Ramos (cell line): ENCODE measurements around the gene SLC16A10.

Experiments used
- in situ Hi-C: fragments of 300-500 bp; cut with MboI; formaldehyde crosslinking; loops from one replicate; pipeline ENCODE4 v1.14.3; 2022; ENCODE audit warnings: low sequenced_read_pairs; ENCODE audit not compliant: unreplicated experiment

The SLC16A10 gene

GRCh38 chr6:111087106-111087835, at the start of gene SLC16A10:
TSS of gene SLC16A10 (plus strand) at chr6:111087503. CDS start at chr6:111087753, 250 bp downstream.
- in situ Hi-C loops = no loop called here

- in situ Hi-C loops = no loop called here
These were observed 48.6 kb upstream of the SLC16A10 start for GRCh38 chr6:111038534-111039252.

GRCh38 chr6:111041917-111042316, 45.4 kb upstream of the SLC16A10 start:
- in situ Hi-C loops = no loop called here

DNA sequence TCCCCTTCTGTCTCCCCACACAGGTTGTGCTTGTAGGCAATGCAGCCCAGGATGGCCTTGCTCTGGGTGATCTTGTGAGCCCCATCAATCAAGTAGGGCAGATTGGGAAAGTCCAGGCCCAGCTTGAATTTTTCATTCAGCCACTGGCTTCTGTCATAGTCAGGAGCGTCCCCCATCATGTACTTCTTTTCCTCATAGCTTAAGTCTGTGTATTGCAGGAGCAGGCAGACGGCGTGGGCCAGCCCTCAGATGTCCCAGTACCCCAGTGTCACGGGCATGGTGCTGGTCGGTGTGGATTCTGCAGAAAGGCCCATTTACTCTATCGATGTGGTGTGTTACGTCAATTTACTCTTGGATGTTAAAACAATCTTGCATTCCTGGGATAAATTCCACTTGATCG, 40.1 kb upstream of the SLC16A10 start:
- in situ Hi-C loops = no loop called here

- in situ Hi-C loops = loop anchor here (25.0 kb wide), 1 partner anchor 587 kb away; no protein-coding TSS in a partner anchor
These were observed 36.9 kb upstream of the SLC16A10 start for GRCh38 chr6:111050261-111051023.

DNA sequence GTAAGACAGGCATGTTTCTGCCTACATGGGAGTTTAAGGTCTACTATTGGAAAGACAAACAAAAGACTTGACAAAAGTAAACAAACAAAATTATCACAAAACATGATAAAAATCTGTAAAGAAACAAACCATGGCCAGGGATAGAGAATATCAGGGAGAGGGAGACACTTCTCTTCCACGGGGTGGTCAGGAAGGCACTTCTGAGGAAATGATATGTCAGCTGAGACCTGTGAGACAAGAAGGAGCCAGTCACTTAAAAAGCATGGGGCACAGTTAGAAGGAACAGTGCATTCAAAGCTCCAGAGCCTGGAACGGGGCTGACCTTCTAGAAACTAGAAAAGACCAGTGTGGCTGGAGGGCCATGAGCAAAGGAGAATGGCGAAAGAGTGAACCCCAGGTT, 35.1 kb upstream of the SLC16A10 start:
- in situ Hi-C loops = loop anchor here (25.0 kb wide), 1 partner anchor 585 kb away; no protein-coding TSS in a partner anchor

GRCh38 chr6:111057074-111057752, 30.1 kb upstream of the SLC16A10 start:
- in situ Hi-C loops = loop anchor here (25.0 kb wide), 1 partner anchor 580 kb away; no protein-coding TSS in a partner anchor

- in situ Hi-C loops = loop anchor here (10.0 to 25.0 kb wide), 2 partner anchors 153 to 576 kb away; no protein-coding TSS in a partner anchor
These were observed 25.8 kb upstream of the SLC16A10 start for GRCh38 chr6:111061508-111061907.

DNA sequence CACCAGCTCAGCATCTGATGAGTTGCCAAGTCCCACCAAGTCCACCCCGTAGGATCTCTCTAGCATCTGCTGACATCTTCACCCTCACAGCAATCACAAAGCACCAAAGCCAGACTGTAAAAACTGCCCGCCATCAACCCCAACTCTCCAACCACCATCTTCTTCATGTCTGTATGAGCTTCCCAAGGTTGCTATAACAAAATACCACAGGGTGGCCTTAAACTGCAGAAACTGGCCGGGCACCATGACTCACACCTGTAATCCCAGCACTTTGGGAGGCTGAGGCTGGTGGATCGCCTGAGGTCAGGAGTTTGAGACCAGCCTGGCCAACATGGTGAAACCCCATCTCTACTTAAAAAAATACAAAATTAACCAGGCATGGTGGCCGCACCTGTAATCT, 25.3 kb upstream of the SLC16A10 start:
- in situ Hi-C loops = loop anchor here (10.0 to 25.0 kb wide), 2 partner anchors 153 to 575 kb away; no protein-coding TSS in a partner anchor

GRCh38 chr6:111062860-111063259, 24.4 kb upstream of the SLC16A10 start:
- in situ Hi-C loops = loop anchor here (10.0 to 25.0 kb wide), 2 partner anchors 152 to 574 kb away; no protein-coding TSS in a partner anchor

GRCh38 chr6:111068109-111068865, 19.0 kb upstream of the SLC16A10 start:
- in situ Hi-C loops = loop anchor here (10.0 to 25.0 kb wide), 2 partner anchors 147 to 569 kb away; no protein-coding TSS in a partner anchor

GRCh38 chr6:111068866-111069234, 18.5 kb upstream of the SLC16A10 start:
- in situ Hi-C loops = loop anchor here (10.0 to 25.0 kb wide), 2 partner anchors 146 to 568 kb away; no protein-coding TSS in a partner anchor

DNA sequence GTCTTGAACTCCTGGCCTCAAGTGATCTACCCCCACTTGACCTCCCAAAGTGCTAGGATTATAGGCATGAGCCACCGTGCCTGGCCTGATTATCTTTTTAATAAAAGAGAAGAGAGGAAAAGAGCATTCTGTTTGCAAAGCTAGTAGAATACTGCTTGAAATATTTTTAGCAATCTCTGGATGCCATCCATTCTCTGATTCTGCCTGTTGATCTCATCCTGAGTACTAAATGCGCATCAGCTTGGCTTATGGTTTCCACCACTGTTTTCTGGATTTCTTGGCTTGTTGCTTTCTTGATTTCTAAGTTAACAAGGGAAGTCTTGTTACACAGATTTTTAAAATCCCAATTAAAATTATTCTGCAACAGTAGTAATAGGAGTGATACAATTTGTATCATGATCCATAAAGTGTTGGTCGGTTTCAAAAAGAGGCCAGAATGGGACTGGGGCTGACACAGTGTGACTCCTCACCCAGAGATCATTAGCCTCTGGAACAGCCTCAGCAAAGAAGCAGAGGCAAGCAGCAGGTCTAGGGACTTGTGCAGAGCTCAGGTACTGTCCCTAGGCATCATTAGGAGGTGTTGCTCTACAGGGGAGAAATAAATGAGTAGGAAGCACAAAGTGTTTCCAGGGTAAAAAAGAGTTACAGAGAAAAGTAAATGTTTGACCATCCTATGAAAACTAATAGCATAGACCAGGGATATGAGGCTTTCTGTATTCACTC, 17.8 kb upstream of the SLC16A10 start:
- in situ Hi-C loops = loop anchor here (10.0 to 25.0 kb wide), 2 partner anchors 145 to 568 kb away; no protein-coding TSS in a partner anchor

GRCh38 chr6:111070105-111071005, 16.9 kb upstream of the SLC16A10 start:
- in situ Hi-C loops = loop anchor here (25.0 kb wide), 1 partner anchor 567 kb away; no protein-coding TSS in a partner anchor

- in situ Hi-C loops = loop anchor here (25.0 kb wide), 1 partner anchor 564 kb away; no protein-coding TSS in a partner anchor
These were observed 14.4 kb upstream of the SLC16A10 start for GRCh38 chr6:111072801-111073360.

DNA sequence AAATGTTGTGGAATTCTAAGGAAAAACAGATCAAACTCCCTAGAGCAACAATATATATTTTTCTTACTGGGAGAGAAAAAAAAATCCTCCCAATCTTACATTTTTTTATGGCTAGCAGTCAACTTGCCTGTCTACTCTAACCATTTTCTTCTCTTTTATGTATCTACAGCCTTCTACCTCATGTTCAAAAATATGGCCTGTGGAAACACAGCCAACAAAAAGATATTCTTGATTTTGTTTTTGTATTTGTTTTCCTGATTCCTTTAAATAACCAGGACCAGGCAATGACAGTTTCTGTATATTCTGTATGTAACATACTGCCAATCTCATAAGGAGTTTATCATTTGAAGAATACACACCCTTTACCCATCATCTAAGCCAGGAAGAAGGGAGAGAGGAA, 13.0 kb upstream of the SLC16A10 start:
- in situ Hi-C loops = loop anchor here (25.0 kb wide), 1 partner anchor 563 kb away; no protein-coding TSS in a partner anchor
